ENCODE results near the gene ABHD5.

DNA sequence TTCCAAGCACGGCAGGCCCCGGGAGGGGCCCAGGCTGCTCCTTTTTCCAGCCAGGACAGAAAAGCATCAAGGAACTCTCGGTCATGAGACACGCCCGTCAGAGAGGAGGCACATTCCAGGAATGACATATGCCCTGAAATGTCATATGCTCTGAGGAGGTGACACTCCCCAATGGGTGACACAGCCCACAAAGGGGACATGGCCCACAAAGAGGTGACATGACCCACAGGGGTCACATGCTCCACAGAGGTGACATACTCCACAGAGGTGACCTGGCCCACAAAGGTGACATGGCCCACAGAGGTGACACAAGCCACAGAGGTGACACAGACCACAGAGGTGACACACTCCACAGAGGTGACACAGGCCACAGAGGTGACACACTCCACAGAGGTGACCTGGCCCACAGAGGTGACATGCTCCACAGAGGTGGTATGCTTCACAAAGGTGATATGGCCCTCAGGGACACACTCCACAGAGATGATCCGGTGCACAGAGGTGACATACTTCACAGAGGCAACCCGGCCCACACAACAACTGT lies 79.2 kb downstream of the ABHD5 start:
- TF ChIP-seq CREM (CRISPR knock-in tag; IDR thresholded peaks at IDR 0.05) (no peak), NR1H2 (CRISPR knock-in tag; IDR thresholded peaks at IDR 0.05) (no peak)
- TF ChIP-seq, protein P1, sequence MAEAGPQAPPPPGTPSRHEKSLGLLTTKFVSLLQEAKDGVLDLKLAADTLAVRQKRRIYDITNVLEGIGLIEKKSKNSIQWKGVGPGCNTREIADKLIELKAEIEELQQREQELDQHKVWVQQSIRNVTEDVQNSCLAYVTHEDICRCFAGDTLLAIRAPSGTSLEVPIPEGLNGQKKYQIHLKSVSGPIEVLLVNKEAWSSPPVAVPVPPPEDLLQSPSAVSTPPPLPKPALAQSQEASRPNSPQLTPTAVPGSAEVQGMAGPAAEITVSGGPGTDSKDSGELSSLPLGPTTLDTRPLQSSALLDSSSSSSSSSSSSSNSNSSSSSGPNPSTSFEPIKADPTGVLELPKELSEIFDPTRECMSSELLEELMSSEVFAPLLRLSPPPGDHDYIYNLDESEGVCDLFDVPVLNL (CRISPR knock-in tag; IDR thresholded peaks at IDR 0.05; ENCODE audit: borderline replicate concordance, low read depth) = no peak
- TF ChIP-seq, protein P2, sequence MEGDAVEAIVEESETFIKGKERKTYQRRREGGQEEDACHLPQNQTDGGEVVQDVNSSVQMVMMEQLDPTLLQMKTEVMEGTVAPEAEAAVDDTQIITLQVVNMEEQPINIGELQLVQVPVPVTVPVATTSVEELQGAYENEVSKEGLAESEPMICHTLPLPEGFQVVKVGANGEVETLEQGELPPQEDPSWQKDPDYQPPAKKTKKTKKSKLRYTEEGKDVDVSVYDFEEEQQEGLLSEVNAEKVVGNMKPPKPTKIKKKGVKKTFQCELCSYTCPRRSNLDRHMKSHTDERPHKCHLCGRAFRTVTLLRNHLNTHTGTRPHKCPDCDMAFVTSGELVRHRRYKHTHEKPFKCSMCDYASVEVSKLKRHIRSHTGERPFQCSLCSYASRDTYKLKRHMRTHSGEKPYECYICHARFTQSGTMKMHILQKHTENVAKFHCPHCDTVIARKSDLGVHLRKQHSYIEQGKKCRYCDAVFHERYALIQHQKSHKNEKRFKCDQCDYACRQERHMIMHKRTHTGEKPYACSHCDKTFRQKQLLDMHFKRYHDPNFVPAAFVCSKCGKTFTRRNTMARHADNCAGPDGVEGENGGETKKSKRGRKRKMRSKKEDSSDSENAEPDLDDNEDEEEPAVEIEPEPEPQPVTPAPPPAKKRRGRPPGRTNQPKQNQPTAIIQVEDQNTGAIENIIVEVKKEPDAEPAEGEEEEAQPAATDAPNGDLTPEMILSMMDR (IDR thresholded peaks at IDR 0.05) = no peak
